ENCODE measurements around the gene KIFAP3.

GRCh38 chr1:169924063-169924462 is 150.4 kb downstream of the KIFAP3 start:
- TF ChIP-seq POLR2A (IDR thresholded peaks at IDR 0.05; ENCODE audit: low read length) (no peak), GATA1 (IDR thresholded peaks at IDR 0.05; ENCODE audit: low read depth, low read length) (no peak)

Measured in erythroblast (primary cell).